ELR (cell line): ENCODE data around the gene TSPYL1.
A peak's percentile ranks its signal among the peaks of the same experiment; 100 is the strongest.
"Not testable (repeated sequence)": the region's sequence is repeated elsewhere in the genome, so short reads cannot be mapped to it uniquely, and the experiment has no call there.

Experiments used
- DNase-seq: peaks from one replicate; pipeline ENCODE4 v3.0.0-alpha.2; 2015; ENCODE audit warnings: low read depth

TSPYL1 gene

DNA sequence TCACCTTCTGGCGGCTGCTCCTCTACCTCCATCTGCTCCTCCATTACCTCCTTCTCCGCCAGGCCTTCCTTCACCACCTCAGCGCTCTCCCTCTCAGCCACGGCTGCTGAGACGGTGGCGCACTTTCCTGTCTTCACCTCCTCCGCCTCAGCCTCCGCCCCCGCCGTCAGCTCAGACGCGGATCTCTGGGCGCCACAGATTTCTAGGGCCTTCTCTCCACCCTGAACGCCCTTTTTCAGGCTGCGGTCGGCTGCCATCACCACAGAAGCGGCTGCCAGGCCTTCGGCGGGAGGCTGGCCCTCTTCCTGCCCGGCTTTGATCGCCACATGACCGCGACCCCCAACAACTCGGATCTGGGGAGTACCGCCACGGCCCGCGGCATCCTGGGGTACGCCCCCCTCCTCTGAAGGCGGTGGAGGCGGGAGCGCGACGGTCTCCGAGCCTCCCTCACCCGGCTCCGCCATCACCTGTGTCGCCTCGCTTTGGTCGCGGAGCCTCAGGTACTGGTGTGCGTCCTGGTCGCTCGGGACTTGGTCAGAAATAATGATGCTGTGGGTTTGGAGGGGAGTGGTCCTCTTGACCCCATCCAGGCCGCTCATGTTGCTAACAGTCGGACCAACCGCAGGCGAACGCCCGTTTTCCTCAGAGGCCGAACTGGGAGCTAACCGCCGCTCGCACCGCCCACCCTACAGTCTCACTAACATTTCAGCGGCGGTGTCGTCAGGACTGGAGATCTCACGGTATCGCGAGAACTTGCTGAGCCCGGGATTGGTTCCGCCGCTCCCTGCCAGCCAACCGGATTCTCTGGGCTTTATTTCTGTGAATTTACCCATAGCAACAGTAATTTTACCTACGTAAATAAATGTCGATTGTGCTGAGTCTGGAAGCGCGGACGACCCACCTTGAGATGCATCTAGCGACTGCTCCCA is at the start of gene TSPYL1:
TSS of gene TSPYL1 (minus strand) at position 699 of the 929 bp plus-strand sequence. CDS start at position 599, 100 bp downstream.
- DNase-seq = peak; percentile 99

DNA sequence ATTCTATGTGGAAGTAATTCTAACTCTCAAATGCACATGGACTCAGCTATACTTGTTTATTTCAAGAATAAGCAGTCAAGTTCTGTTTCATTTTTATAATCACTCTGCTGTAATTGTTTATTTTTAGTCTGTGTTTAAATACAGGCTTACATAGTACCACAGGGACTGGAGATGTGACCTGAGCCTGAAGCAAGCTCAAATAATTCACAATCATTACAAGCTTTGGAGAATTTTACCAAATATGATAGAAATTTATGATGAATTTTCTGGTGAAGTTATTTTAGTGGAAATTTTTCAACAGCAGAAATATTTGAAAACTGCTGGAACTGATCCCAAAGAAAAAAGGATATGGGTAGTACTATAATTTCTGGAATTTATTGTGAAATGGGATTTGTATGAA is 49.4 kb upstream of the TSPYL1 start:
- DNase-seq = no peak

DNA sequence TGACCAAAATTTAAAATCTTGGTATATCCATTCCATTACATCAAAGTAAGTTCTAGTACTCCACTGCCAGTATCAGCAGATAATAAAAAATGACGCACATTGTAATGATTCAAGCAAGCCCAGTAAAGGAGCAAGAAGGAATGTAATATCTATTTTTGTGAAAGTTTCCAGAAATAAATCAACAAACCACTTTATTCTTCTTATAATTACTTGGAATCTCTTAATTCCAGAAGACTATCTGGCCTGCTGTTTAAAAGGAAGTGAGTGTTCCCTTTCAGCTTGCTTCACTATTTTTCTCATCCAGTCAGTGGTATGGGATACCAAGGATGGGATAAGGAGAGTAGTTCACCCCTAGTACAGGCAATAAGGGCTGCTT is 48.8 kb upstream of the TSPYL1 start:
- DNase-seq = no peak

DNA sequence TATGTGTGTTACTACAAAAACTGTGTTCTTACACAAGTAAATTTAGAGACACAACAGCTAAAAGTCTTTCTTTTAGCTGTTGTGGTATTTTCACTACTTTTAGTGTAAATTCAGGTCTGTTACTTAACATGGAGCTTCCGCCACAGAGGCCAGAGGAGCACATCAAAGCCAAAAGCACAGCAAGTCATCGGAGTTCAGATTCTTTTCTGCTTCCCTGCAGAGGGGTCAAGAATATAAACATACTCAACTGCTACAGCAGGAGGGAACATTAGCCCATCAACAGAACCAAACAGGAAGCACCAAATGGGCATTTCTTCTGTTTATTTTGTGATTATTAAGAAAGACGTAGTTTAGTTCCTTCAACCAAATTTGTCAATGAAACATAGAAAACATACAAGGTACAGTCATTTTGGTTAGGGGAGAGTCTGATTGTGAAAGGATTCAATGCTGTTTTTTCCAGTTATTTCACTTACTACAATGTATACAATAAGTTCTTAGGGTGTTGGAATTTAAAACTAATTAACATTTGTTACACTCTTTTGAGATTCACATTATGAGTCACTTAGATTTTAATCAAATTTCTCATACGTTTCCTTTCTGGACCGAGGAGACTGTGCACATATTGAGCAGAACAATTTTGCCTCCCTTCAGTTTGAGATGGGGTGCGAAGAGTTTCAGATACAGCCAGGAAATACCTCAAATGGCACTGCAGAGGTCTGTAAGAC is 48.2 kb upstream of the TSPYL1 start:
- DNase-seq = no peak

DNA sequence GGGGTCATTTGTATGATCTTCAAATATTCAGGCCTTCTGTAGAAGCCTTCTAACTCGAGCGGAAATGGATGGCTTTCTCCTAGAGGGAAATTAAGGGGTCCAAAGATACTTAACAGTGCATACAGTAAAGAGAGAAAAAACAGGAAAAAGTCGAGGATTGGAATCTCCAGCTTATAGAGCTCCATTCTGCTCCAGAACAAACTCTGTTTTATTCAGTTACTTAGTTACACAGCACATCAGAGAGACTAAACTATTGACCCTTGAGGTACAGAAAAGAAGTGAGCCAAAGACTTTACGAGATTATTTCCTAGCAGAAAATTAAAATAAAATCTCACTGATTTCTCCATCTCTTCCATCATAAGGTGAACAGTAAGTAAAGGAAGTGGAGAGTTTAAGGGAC is 47.3 kb upstream of the TSPYL1 start:
- DNase-seq = no peak

DNA sequence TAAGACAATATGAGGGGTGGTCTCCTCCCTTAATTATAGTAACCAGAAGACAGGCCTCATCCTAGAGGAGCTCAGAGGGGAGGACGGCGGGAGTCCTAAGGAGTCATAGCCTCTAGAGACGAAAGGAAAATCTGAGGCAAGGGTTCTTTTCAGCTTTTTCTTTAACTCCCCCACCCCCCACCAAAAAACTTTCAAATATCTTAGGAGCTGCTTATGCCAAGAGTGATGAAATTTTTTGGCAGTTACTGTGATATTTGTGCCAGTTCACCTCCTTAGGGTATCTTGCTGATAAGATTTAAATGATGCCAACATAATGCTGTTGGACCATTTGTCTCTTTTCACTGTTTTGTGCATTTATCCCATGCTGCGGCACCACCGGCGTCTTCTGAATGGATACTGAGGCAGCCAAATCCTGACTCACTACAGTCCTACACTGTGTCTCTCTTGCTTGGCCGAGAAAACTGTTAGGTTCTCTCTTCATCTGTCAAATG is 46.5 kb upstream of the TSPYL1 start:
- no peak for DNase-seq

DNA sequence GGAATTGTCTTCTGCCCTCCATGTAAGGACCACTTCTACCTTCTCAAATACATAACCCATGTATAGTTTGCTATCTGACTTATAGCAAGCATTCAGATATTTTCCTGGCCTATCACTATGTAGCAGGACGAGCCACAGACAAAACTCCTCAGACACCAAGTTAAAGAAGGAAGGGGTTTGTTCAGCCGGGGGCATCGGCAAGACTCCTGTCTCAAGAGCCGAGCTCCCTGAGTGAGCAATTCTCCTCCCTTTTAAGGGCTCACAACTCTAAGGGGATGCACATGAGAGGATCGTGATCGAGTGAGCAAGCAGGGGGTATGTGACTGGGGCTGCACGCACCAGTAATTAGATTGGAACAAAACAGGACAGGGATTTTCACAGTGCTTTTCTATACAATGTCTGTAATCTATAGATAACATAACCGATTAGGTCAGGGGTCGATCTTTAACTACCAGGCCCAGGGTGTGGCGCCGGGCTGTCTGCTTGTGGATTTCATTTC is 46.0 kb upstream of the TSPYL1 start:
- not testable (repeated sequence) for DNase-seq

DNA sequence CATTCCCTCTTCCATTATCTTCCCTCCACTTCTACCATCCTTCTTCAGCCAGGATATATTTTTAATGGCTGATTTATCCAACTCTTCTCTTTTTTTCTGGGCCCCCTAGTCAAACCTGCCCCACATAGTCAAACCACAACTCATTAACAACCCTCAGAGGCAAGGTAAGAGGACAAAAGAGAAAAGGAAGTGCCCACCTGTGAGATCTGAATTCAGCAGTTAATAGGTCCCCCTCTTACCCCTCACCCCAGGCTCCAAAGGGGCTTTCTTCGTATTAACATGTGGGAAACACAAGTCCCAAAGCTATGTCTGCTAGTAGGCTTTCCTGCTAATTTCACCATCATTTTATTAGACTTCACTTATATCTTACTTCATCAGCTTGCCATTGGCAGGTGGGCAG is 44.1 kb upstream of the TSPYL1 start:
- no peak for DNase-seq

DNA sequence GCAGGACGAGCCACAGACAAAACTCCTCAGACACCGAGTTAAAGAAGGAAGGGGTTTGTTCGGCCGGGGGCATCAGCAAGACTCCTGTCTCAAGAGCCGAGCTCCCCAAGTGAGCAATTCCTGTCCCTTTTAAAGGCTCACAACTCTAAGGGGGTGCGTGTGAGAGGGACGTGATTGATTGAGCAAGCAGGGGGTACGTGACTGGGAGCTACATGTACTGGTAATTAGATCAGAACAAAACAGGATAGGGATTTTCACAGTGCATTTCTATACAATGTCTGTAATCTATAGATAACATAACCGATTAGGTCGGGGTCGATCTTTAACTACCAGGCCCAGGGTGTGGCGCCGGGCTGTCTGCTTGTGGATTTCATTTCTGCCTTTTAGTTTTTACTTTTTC is 42.2 kb upstream of the TSPYL1 start:
- DNase-seq = not testable (repeated sequence)

DNA sequence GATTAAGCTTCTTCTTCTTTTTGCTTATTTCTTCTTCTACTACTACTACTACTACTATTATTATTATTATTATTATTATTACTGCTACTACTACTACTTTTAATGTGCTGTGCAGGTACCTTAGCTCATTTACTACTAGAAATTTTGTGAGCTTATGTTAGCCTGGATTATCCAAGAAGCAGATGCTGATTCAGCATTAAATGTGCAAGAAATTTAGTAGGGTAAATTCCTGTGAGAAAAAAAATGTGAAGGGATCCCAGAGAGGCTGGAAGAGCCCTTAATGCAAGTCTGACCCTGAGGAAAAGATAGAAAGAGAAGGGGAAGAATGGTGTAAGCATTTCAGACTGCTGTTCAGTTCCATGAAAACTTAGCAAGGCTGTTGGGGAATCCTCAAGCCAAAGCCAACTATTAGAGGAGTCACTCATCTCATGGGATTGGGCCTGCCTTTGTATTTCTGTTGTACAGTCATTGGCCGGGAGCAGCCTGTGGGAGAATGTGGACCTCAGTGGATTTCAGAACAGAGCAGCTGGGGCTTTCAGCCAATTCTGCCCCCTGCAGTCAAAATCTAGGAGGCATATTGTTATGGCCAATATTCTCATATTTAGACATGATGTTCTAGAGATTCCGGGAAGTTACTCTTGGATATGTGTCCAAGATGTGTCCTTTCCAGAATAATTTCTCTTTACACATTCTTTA is 37.2 kb upstream of the TSPYL1 start:
- no peak for DNase-seq

DNA sequence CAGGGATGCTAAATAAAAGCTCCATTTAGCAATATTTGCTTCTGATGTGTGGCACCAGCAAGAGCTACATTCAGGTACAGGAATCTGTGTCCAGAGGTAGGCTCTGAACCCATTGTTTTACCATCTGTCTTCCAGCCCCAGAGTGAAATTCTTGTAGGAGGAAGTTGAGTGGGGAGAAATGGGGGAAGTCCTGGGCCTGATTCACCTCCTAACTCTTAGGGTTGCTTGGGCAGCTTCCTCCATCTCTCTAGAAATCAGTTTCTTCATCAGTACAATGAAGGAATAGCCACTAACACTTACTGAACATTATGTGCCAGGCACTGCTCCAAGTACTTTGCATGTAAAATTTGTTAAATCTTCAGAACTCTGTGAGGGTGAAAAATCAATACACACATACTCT is 35.1 kb upstream of the TSPYL1 start:
- no peak for DNase-seq

DNA sequence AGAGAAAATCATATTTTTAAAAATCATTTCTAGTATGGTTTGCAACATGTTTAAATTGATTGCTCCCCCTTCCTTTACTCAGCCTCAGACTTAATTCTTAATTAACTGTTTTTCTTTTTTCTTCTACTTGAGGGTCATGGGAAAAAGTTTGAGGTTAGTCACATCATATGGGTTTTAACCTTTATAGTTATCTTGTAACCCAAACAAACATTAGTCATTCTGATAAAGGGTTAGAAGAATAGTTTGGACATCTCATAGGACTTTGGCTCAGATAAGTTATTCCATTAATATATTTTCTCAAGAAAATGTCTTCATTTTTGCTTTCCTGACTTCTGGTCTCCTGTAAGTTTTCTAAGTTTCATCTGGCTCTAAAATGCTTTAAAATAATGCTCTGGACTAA is 34.5 kb upstream of the TSPYL1 start:
- no peak for DNase-seq

DNA sequence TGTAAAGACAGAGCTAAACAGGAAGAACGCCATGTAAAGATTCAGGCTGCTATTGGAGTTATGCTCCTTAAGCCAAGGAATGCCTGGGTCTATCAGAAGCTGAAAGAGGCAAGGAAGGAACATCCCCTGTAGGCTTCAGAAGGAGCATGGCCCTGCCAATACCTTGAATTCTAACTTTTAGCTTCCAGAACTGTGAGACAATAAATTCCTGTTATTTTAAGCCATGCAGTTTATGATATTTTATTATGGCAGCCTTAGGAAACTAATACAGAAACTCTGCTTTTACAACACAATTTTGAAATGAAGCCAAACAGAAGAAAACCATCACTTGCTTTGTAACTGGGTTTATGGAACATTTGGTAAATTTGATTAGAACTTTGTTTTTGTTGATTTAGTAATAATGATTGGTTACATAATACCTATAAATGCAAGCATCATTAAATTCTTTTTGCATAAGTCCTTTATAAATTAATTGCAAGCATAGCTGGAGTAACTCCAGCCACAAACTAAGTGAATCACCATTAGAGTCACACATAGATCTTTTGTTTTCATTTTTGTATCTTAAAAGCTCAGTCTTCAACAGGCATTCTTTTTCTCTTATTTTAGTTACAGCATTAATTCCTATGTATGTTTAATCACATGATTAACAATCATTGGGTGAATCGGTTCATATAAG is 33.5 kb upstream of the TSPYL1 start:
- DNase-seq = peak; percentile 19

DNA sequence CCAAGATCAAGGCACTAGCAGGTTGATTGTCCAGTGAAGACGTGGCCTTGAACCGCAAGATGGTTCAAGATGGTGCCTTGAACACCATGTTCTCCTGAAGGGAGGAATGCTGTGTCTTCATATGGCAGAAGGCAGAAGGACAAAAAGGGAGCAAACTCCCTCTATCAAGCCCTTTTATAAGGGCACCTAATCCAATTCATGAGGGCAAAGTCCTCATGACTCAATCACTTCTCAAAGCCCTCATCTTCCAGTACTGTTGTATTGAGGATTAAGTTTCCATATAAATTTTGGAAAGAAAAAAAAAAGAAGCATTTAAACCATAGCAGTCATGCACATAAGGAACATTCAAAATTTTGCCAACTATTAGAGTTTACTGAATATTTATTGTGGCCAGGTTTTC is 29.9 kb upstream of the TSPYL1 start:
- DNase-seq = no peak

DNA sequence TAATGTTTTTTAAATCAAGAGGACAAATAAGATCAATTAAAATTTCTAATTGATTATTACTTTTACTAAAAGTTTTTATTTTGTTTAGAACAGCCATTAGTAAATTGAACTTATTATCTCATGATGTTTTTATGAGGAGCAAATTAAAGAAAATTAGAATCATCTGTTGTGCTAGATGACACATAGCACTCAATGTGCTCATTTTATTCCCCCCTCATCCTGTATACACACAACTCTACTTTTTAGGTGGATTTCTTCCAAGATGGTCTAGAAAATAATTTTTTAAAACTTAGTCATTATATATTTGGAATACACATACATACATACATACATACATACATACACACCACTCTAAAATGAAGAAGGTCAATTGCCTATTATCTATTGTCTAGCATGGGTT is 29.3 kb upstream of the TSPYL1 start:
- no peak for DNase-seq

DNA sequence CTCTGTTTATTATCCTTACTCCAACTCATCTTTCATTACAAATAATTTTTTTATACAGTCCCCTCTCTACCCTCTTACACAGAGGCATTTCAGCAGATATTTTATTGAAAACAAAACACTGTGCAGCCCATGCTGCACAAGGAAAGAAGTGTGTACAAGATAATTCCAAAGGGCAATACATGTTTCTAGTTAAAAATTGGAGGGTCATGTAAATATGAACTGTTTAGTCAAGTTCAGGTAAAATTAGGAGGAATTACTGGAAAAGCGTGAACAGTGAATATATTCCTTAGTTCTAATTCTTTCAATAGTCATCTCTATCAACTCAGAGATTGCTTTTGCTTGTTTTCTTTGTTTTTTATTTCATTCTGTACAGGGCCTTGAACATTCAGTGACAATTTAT is 27.9 kb upstream of the TSPYL1 start:
- no peak for DNase-seq

DNA sequence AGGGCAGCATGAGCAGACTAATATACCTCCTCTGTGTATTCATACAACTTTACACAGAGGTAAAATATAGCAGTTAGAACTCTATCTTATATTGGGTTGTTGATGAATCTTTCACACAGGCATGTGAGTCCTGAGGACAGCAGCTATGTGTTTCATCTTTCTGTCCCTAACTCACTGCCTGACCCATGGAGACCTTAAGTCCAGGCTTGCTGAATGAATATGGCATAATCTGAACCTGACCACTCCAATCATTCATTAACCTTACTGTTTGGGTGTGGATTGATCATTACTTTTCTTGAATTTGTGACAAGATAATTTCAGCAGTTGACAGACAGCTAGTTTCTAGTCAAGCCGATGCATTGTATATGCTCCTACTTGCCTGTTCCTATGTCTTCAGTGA is 27.3 kb upstream of the TSPYL1 start:
- DNase-seq = no peak

DNA sequence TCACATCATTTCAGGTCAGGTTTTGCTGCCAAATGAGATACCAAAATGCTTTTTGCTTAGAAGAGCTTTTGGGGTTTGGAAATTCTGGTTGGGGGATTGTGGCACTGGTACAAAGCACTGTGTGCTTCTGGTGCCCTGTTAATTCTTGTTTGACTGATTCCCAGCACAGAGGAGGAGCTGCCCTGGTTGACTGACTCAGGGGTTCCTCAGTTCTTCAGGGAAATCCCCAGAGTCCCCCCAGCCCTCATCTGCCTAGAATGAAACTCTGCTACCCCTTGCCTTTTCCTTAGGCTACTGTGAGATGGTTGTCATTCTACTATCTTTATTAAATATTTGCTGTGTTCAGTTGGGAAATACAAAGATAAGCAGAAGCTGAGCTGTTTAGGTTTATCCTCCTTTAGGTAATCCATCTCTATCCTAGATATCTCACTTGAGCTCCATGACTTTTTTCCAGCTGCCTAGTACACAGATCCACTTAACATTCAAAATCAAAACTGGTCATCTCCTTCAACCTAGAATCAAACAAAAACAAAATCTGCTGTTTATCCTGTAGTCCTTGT is 24.9 kb upstream of the TSPYL1 start:
- no peak for DNase-seq

DNA sequence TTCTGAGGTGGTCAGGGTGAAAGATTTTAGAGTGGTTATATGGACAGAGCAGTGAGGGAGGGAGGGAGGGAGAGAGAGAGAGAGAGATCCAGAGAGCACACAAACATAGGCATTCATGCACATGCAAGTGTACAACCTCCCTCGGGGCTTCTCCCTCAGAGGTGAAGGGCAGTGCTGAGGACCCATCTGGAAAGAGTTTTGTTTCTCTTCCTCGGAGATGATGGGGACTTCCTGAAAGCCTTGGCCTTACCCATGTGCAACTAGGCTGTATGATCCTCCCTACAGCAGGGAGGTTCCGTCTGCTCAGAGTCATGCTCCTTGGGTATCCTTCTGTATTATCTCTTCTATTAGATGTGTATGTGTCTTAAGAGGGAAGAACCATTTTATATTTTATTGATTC is 21.4 kb upstream of the TSPYL1 start:
- no peak for DNase-seq

DNA sequence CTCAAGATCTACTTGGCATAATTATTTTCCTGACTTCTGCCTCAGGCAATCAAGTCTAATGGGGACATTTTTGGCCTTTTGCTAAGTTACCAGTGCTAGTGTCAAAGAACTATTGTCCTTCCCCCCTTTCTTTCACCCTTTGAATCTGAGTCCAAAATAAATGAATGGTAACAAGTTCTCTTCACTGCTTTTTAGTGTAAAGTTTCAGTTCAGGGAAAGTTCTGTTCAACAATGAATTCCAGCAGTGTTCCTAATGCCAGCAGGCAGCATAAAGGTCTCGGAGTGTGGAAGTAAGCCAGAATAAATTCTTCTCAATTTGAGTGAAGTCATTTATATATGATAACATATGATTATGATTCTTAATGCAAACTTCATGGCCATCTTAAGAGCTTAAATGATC is 20.8 kb upstream of the TSPYL1 start:
- DNase-seq = no peak

DNA sequence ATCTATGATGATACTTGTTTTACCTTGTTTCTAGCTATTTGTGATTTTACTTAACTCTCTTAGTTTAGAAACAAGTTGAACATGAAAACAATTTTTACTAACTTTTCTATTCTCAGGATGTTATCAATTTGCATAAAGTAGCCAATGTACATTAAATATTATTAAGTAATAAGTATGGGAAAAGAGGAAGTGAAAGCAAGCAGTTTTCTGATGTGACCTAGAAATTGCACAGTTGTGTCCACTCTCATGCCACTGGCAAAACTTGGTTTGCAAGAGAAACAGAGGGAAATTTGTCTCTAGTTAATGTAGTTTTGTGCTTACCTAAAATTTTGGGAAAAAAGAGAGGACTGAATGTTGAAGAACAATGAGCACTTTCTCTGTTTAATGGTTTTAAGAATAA is 19.2 kb upstream of the TSPYL1 start:
- DNase-seq = no peak

DNA sequence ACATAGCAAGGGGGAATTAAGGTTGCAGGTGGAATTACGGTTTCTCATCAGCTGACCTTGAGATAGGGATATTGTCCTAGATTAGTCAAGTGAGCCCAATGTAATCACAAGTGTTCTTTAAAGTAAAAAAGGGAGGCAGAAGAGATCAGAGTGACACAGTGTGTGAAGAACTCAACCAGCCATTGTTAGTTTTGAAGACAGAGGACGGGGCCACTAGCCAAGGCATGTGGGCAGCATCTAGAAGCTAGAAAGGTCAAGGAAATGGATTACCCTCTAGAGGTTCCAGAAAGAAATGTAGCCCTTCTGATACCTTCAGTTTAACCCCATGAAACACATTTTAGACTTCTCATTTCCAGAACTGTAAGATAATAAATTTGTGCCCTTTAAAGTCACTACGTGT is 18.5 kb upstream of the TSPYL1 start:
- DNase-seq = no peak
